H1 (cell line): ENCODE results near the gene BATF2. TPM values are rescaled to one million over a fixed set of nuclear protein-coding genes. Genes with fewer than 3 reads are reported as not detected.

ENCODE experiments used
- EGR1 ChIP-seq: IDR thresholded peaks from 2 replicates; pipeline ENCODE4 v1.6.1; 2011; ENCODE audit warnings: low read depth, low read length, borderline replicate concordance
- KDM1A ChIP-seq: fragments of 200-600, 300-600 bp; sonication (generic); IDR thresholded peaks from 2 replicates; pipeline ENCODE4 v1.7.1; 2016; ENCODE audit warnings: mild to moderate bottlenecking, low read length, borderline replicate concordance
- NRF1 ChIP-seq: IDR thresholded peaks from 2 replicates; pipeline ENCODE4 v1.6.1; 2011; ENCODE audit warnings: mild to moderate bottlenecking, low read depth, low read length, improper control_type of control experiment
- TEAD4 ChIP-seq: IDR thresholded peaks from 2 replicates; pipeline ENCODE4 v1.6.1; 2012; ENCODE audit warnings: low read depth, low read length, inconsistent platforms, mixed read lengths
- polyA plus RNA-seq, 7 experiments: library from polyadenylated mRNA; depleted of rRNA in 3 of 7; stranded (reverse) in 5 of 7; unstranded in 2 of 7; fragments of >200 nt in 5 of 7; fragments of 200-250 nt in 2 of 7; gene quantifications; 1 replicate in 5 of 7; 2 replicates in 1 of 7; 4 replicates in 1 of 7; pipeline versions ENCODE4 v1.2.1 to v1.2.3, GENCODE V29; 2011 to 2013; ENCODE audit warnings: missing spikeins in 2 of 7, mixed read lengths in 2 of 7
- total RNA-seq: library from RNA; stranded (reverse); fragmentation: NEBNext Ultra II Directional; extraction: Animal tissue kit (Norgen Biotek cat#: 25700); gene quantifications from 2 replicates; pipeline ENCODE4 v1.2.1, GENCODE V29; 2021
- TF ChIP-seq, protein P1 (sequence below), 3 experiments: IDR thresholded peaks; 1 replicate in 2 of 3; 2 replicates in 1 of 3; pipeline versions ENCODE4 v1.5.1 to v1.6.1; 2011; ENCODE audit warnings: low read length in 3 of 3, mild to moderate bottlenecking in 3 of 3, inconsistent platforms in 2 of 3, low read depth in 1 of 3, moderate library complexity in 1 of 3; ENCODE audit not compliant: insufficient read depth in 1 of 3; ENCODE audit errors: control extremely low read depth in 1 of 3
- TF ChIP-seq, protein P2 (sequence below): IDR thresholded peaks from 2 replicates; pipeline ENCODE4 v1.6.1; 2011; ENCODE audit warnings: low read length, improper control_type of control experiment

Gene BATF2
- total and polyA plus RNA-seq, 2 of the 8 experiments (the other 6 are each of a cell fraction or from before 2014, with no cell fraction given) = 1.4 to 3.1 TPM

DNA sequence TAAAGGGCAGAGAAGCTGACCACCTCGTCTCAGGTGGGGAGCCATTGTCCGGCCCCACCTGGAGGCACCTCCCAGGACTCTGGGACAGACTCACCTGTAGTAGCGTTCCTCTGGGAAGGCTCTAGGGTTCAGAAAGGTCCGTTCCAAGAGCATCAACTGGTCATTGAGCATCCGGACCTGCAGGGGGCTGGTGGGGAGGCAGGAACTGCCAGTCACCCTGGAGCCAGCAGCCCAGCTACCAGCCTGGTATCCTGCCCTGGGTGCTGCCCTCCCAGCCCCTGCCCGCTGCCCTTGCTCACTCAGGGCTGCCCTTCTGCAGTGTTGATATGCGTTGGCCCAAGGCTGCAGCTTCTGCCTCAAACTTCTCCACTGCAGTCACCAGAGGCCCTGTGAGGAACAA lies 49.0 kb upstream of the BATF2 start (continued):
- TF ChIP-seq, protein P1, sequence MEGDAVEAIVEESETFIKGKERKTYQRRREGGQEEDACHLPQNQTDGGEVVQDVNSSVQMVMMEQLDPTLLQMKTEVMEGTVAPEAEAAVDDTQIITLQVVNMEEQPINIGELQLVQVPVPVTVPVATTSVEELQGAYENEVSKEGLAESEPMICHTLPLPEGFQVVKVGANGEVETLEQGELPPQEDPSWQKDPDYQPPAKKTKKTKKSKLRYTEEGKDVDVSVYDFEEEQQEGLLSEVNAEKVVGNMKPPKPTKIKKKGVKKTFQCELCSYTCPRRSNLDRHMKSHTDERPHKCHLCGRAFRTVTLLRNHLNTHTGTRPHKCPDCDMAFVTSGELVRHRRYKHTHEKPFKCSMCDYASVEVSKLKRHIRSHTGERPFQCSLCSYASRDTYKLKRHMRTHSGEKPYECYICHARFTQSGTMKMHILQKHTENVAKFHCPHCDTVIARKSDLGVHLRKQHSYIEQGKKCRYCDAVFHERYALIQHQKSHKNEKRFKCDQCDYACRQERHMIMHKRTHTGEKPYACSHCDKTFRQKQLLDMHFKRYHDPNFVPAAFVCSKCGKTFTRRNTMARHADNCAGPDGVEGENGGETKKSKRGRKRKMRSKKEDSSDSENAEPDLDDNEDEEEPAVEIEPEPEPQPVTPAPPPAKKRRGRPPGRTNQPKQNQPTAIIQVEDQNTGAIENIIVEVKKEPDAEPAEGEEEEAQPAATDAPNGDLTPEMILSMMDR (IDR thresholded peaks at IDR 0.05; ENCODE audit: control extremely low read depth in 1 of 3, insufficient read depth in 1 of 3, low read depth in 1 of 3, low read length in 3 of 3) = no peak
- no peak for TF ChIP-seq KDM1A
- no peak for TF ChIP-seq NRF1
- no peak for TF ChIP-seq TEAD4
- TF ChIP-seq, protein P2, sequence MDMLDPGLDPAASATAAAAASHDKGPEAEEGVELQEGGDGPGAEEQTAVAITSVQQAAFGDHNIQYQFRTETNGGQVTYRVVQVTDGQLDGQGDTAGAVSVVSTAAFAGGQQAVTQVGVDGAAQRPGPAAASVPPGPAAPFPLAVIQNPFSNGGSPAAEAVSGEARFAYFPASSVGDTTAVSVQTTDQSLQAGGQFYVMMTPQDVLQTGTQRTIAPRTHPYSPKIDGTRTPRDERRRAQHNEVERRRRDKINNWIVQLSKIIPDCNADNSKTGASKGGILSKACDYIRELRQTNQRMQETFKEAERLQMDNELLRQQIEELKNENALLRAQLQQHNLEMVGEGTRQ = no peak
- TF ChIP-seq EGR1 = no peak
